ENCODE measurements around the gene SYT15.
"Not testable (repeated sequence)": the region's sequence is repeated elsewhere in the genome, so short reads cannot be mapped to it uniquely, and the experiment has no call there.

Gene SYT15

GRCh38 chr10:46578474-46579178 is at the start of gene SYT15:
Gene SYT15, plus strand, starts transcription at chr10:46579128. Its CDS starts 41 bp downstream, at chr10:46579169.
- DNase-seq, result not testable (repeated sequence)

- not testable (repeated sequence) for DNase-seq
These were observed 49.2 kb upstream of the SYT15 start for GRCh38 chr10:46529742-46530141.

- DNase-seq, result no peak
These were observed 48.4 kb upstream of the SYT15 start for GRCh38 chr10:46530249-46531186.

- not testable (repeated sequence) for DNase-seq
These were observed 46.7 kb upstream of the SYT15 start for GRCh38 chr10:46532256-46532655.

GRCh38 chr10:46534828-46535524 is 44.0 kb upstream of the SYT15 start:
- no peak for DNase-seq

- DNase-seq, result no peak
These were observed 42.8 kb upstream of the SYT15 start for GRCh38 chr10:46536171-46536570.

- DNase-seq, result no peak
These were observed 42.1 kb upstream of the SYT15 start for GRCh38 chr10:46536781-46537180.

GRCh38 chr10:46537309-46537708 is 41.6 kb upstream of the SYT15 start:
- DNase-seq, result no peak

- no peak for DNase-seq
These were observed 40.8 kb upstream of the SYT15 start for GRCh38 chr10:46538155-46538554.

- no peak for DNase-seq
These were observed 40.1 kb upstream of the SYT15 start for GRCh38 chr10:46538717-46539426.

GRCh38 chr10:46539596-46540411 is 39.1 kb upstream of the SYT15 start:
- no peak for DNase-seq

- DNase-seq, result no peak
These were observed 38.4 kb upstream of the SYT15 start for GRCh38 chr10:46540412-46541016.

- DNase-seq, result no peak
These were observed 37.8 kb upstream of the SYT15 start for GRCh38 chr10:46541017-46541661.

- no peak for DNase-seq
These were observed 37.0 kb upstream of the SYT15 start for GRCh38 chr10:46541735-46542566.

- no peak for DNase-seq
These were observed 36.1 kb upstream of the SYT15 start for GRCh38 chr10:46542567-46543465.

- no peak for DNase-seq
These were observed 35.2 kb upstream of the SYT15 start for GRCh38 chr10:46543466-46544377.

- DNase-seq, result peak; percentile 7
These were observed 33.7 kb upstream of the SYT15 start for GRCh38 chr10:46544989-46545791.

All from stimulated activated CD4-positive, alpha-beta T cell treated with anti-CD3 and anti-CD28 coated beads, Interleukin-4, amount 100 ng/mL, for 24 hours (primary cell).